GM12878 (cell line): ENCODE data around the gene PDZD7. TPM values are rescaled to one million over a fixed set of nuclear protein-coding genes. Genes with fewer than 3 reads are reported as not detected.

Experiments used
- BCL3 ChIP-seq: IDR thresholded peaks from 2 replicates; pipeline ENCODE4 v1.6.1; 2011; ENCODE audit warnings: borderline replicate concordance, low read depth, mild to moderate bottlenecking, moderate library complexity, low read length; ENCODE audit not compliant: insufficient read depth, poor library complexity, severe bottlenecking
- BHLHE40 ChIP-seq, 2 experiments: fragments of 450-650 bp in 1 of 2; IDR thresholded peaks; 2 replicates each; pipeline ENCODE4 v1.6.1; 2011 to 2017; ENCODE audit warnings: low read depth in 2 of 2, borderline replicate concordance in 1 of 2, improper control_type of control experiment in 1 of 2, low read length in 1 of 2, mild to moderate bottlenecking in 1 of 2
- CBX3 ChIP-seq: fragments of 200-600 bp; sonication (generic); IDR thresholded peaks from 2 replicates; pipeline ENCODE4 v1.6.1; 2016; ENCODE audit warnings: low read depth, borderline replicate concordance
- IRF4 ChIP-seq: IDR thresholded peaks from 2 replicates; pipeline ENCODE4 v1.6.1; 2011; ENCODE audit warnings: low read depth, low read length
- IRF5 ChIP-seq: fragments of 450-650 bp; IDR thresholded peaks from 2 replicates; pipeline ENCODE4 v1.6.1; 2017; ENCODE audit warnings: borderline replicate concordance
- JUND ChIP-seq: IDR thresholded peaks from 2 replicates; pipeline ENCODE4 v1.6.1; 2012; ENCODE audit warnings: low read depth, mild to moderate bottlenecking, low read length, improper control_type of control experiment, moderate library complexity
- MYC ChIP-seq: IDR thresholded peaks from 2 replicates; pipeline ENCODE4 v1.6.1; 2011; ENCODE audit warnings: mild to moderate bottlenecking, low read length, moderate library complexity, inconsistent platforms; ENCODE audit not compliant: insufficient read depth, insufficient replicate concordance, insufficient read length, severe bottlenecking
- RAD21 ChIP-seq: IDR thresholded peaks from 2 replicates; pipeline ENCODE4 v1.6.1; 2011; ENCODE audit warnings: mild to moderate bottlenecking, low read depth, low read length, moderate library complexity; ENCODE audit not compliant: insufficient read depth
- RCOR1 ChIP-seq: conservative IDR thresholded peaks from 2 replicates; pipeline ENCODE4 v1.6.1; 2012; ENCODE audit warnings: low read depth, low read length, improper control_type of control experiment
- SIN3A ChIP-seq: IDR thresholded peaks from 2 replicates; pipeline ENCODE4 v1.6.1; 2012; ENCODE audit warnings: low read depth, low read length, improper control_type of control experiment
- ZBTB11 ChIP-seq: fragments of 450-650 bp; formaldehyde crosslinking; IDR thresholded peaks from 2 replicates; pipeline ENCODE4 v1.5.0; 2022; ENCODE audit warnings: mild to moderate bottlenecking, missing genetic modification characterization
- ZNF274 ChIP-seq: IDR thresholded peaks from one replicate; pipeline ENCODE4 v1.8.0; 2011; ENCODE audit not compliant: insufficient read length, insufficient read depth
- polyA plus RNA-seq, 11 experiments: library from polyadenylated mRNA; depleted of rRNA in 4 of 11; unstranded in 6 of 11; stranded (reverse) in 5 of 11; fragments of >200 nt; fragmentation: Nextera tagmentation in 4 of 11; fragmentation: Illumina TruSeq in 1 of 11; extraction: Ambion mirVana in 4 of 11; extraction: Trizol in 1 of 11; gene quantifications; 1 replicate in 1 of 11; 2 replicates in 10 of 11; pipeline versions ENCODE4 v1.2.1 to v1.2.3, GENCODE V29; 2011 to 2016; ENCODE audit warnings: inconsistent platforms in 2 of 11, missing spikeins in 2 of 11, low read depth in 1 of 11
- total RNA-seq, 4 experiments: library from RNA; depleted of rRNA in 3 of 4; stranded (reverse); fragments of >200 nt in 3 of 4; fragmentation: Illumina TruSeq in 1 of 4; extraction: Trizol in 1 of 4; gene quantifications; 2 replicates each; pipeline versions ENCODE4 v1.2.1 to v1.2.3, GENCODE V29; 2013 to 2021
- TF ChIP-seq, protein P1 (sequence below): IDR thresholded peaks from 2 replicates; pipeline ENCODE4 v1.6.1; 2011; ENCODE audit warnings: low read depth, low read length, improper control_type of control experiment, borderline replicate concordance
- TF ChIP-seq, protein P2 (sequence below): fragments of 450-650 bp; IDR thresholded peaks from 2 replicates; pipeline ENCODE4 v1.6.1; 2016; ENCODE audit warnings: mild to moderate bottlenecking, moderate library complexity, borderline replicate concordance

The PDZD7 gene
- total and polyA plus RNA-seq, 10 of the 15 experiments (the other 5 are each of a cell fraction or from before 2014, with no cell fraction given): 0.01 to 0.20 (median 0.03) TPM; not detected in 7

GRCh38 chr10:101050208-101051069 lies 19.5 kb upstream of the PDZD7 start (continued):
- TF ChIP-seq RAD21 (peak; percentile 65), IRF4 (no peak), RCOR1 (no peak), MYC (no peak), ZBTB11 (CRISPR knock-in tag) (no peak), SIN3A (no peak), BCL3 (no peak), CBX3 (no peak), BHLHE40 (IDR thresholded peaks at IDR 0.05; ENCODE audit: borderline replicate concordance in 1 of 2, low read depth in 2 of 2, low read length in 1 of 2) (0 out of 4 replicates have a peak, but pooled peaks have one; percentile 13 to 25), ZNF274 (no peak), IRF5 (no peak), JUND (no peak)
- TF ChIP-seq, protein P1, sequence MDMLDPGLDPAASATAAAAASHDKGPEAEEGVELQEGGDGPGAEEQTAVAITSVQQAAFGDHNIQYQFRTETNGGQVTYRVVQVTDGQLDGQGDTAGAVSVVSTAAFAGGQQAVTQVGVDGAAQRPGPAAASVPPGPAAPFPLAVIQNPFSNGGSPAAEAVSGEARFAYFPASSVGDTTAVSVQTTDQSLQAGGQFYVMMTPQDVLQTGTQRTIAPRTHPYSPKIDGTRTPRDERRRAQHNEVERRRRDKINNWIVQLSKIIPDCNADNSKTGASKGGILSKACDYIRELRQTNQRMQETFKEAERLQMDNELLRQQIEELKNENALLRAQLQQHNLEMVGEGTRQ: no peak
- TF ChIP-seq, protein P2, sequence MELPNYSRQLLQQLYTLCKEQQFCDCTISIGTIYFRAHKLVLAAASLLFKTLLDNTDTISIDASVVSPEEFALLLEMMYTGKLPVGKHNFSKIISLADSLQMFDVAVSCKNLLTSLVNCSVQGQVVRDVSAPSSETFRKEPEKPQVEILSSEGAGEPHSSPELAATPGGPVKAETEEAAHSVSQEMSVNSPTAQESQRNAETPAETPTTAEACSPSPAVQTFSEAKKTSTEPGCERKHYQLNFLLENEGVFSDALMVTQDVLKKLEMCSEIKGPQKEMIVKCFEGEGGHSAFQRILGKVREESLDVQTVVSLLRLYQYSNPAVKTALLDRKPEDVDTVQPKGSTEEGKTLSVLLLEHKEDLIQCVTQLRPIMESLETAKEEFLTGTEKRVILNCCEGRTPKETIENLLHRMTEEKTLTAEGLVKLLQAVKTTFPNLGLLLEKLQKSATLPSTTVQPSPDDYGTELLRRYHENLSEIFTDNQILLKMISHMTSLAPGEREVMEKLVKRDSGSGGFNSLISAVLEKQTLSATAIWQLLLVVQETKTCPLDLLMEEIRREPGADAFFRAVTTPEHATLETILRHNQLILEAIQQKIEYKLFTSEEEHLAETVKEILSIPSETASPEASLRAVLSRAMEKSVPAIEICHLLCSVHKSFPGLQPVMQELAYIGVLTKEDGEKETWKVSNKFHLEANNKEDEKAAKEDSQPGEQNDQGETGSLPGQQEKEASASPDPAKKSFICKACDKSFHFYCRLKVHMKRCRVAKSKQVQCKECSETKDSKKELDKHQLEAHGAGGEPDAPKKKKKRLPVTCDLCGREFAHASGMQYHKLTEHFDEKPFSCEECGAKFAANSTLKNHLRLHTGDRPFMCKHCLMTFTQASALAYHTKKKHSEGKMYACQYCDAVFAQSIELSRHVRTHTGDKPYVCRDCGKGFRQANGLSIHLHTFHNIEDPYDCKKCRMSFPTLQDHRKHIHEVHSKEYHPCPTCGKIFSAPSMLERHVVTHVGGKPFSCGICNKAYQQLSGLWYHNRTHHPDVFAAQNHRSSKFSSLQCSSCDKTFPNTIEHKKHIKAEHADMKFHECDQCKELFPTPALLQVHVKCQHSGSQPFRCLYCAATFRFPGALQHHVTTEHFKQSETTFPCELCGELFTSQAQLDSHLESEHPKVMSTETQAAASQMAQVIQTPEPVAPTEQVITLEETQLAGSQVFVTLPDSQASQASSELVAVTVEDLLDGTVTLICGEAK: no peak
